Mucosa of stomach (tissue), 1 donor: ENCODE results near the gene RNASEH2B.

Experiments used
- H3K27me3 ChIP-seq: one replicate; pipeline ENCODE4 v1.7.0; 2013; ENCODE audit warnings: mild to moderate bottlenecking, low read length; ENCODE audit not compliant: control insufficient read depth, insufficient read depth
- H3K36me3 ChIP-seq: one replicate; pipeline ENCODE4 v1.7.0; 2013; ENCODE audit warnings: low read length; ENCODE audit not compliant: control insufficient read depth, insufficient read depth
- H3K4me1 ChIP-seq: one replicate; pipeline ENCODE4 v1.7.0; 2013; ENCODE audit warnings: mild to moderate bottlenecking, low read length; ENCODE audit not compliant: control insufficient read depth, insufficient read depth
- H3K4me3 ChIP-seq: one replicate; pipeline ENCODE4 v1.7.0; 2013; ENCODE audit warnings: low read length
- H3K9ac ChIP-seq: one replicate; pipeline ENCODE4 v1.7.0; 2013; ENCODE audit warnings: mild to moderate bottlenecking, low read length, moderate library complexity
- H3K9me3 ChIP-seq: one replicate; pipeline ENCODE4 v1.7.0; 2013; ENCODE audit warnings: mild to moderate bottlenecking, low read length, moderate library complexity; ENCODE audit not compliant: control insufficient read depth
- donor health status: Pancreatic carcinoma.

RNASEH2B gene

DNA sequence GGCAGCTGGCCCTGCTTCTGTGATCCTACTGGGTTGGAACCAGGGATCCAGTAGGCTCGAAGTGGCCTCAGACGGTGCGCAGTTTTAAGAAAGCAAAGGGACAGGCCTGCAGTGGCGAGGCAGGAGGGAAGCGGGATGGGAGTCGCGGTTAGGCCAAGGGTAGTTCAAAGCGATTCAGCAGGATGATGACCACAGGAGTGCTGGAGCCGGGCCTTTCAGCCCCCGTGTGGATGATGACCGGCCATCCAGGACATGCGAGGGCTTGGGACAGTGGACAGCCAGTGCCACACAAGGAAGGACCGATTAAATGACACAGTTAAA is 854 bp downstream of the RNASEH2B start:
- Histone ChIP-seq H3K4me3 (peak overlapping the region; percentile 83), H3K9me3 (no peaks in the 10 kb centered on the region), H3K9ac (peak overlapping the region; percentile 96), H3K36me3 (no peaks in the 10 kb centered on the region), H3K4me1 (peaks cover 19% of the 10 kb centered on the region), H3K27me3 (no peaks in the 10 kb centered on the region)

DNA sequence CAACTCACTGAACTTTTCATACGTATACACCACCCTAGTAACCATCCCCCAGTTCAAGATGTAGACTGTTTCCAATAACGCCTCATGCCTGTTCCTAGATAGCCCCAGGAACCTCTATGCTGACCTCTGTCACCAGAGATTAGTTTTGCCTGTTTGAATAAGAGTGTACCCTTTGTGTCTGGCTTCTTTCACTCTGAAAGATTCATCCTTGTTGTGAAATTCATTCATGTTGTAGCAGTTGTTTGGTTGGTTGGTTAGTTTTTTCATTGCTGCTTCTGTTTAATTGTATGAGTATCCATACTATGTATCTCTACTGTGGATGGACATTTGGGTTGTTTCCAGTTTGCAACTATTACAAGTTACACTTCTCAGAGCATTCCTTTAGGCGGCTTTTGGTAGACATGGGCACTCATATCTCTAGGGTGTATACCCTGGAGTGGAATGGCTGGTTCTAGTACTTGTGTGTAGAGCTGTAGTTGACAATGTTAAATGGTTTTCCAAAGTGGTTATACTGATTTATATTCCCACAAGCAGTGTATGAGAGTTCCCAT is 1.6 kb downstream of the RNASEH2B start:
- H3K4me1 ChIP-seq: peaks cover 19% of the 10 kb centered on the region
- H3K27me3 ChIP-seq: no peaks in the 10 kb centered on the region
- H3K4me3 ChIP-seq: peak overlapping the region; percentile 83
- no peaks in the 10 kb centered on the region for H3K9me3 ChIP-seq
- peak overlapping the region; percentile 96 for H3K9ac ChIP-seq
- H3K36me3 ChIP-seq: no peaks in the 10 kb centered on the region

DNA sequence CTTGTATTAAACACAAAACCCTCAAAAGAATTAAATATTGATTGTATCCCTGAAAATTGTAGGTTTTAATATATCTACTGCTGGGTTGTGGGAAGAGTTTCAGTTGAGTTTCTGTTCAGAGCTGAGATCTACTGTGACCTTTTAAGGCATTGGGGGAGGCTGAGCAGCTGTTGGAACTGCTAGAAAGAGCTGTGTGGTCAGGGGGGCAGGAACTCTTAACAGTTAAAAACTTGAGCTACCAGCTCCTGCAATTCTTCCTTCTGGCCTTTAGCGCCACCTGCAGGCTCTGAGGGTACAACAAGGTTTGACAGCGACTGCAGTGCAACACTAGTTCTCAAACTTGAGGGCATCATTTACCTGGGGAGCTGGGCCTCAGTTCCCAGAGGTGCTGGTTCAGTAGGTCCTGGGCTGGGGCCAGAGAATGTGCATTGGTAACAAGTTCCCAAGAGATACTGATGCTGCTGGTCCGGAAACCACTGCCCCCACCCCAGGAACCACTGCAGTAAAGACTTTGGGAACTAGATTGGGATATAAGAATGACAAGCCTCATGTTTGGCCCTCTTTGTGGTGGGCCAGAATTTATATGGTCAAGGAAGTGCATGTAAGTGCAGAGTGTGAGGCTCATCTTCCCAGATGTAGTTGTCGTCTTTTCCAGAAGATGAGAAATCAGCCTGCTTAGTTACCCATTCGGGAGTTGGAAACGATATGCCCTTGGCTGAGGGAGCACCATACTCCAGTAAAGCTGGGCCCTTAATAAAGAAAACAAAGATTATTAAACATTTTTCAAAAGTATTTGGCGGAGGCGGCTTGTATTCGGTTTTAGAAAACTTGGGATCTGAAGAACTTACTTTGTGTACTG is 2.6 kb downstream of the RNASEH2B start:
- Histone ChIP-seq H3K9ac (no peak overlapping the region), H3K4me3 (no peak overlapping the region), H3K9me3 (no peaks in the 10 kb centered on the region), H3K4me1 (peaks cover 26% of the 10 kb centered on the region), H3K36me3 (no peaks in the 10 kb centered on the region), H3K27me3 (no peaks in the 10 kb centered on the region)

DNA sequence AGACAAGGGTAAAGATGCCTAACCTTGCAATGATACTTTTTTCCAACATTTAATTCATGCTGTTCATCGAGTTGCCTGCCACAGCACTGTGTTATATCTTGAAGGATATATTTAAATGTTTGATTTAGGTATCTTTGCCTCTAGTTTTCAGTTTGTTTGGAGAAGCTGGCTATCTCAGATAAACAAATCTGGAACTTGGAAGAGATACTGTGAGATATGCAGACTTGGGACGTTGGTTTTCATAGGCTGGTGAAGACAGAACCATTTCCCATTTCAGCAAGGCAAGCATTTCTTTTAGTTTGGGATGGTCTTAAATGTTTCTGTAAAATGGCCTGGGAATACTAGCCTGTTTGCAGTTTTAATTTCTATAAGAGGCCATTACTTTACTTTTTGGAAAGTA is 3.3 kb downstream of the RNASEH2B start:
- H3K9me3 ChIP-seq: no peaks in the 10 kb centered on the region
- H3K4me3 ChIP-seq: no peak overlapping the region
- H3K4me1 ChIP-seq: peaks cover 31% of the 10 kb centered on the region
- no peak overlapping the region for H3K9ac ChIP-seq
- no peaks in the 10 kb centered on the region for H3K27me3 ChIP-seq
- no peaks in the 10 kb centered on the region for H3K36me3 ChIP-seq

DNA sequence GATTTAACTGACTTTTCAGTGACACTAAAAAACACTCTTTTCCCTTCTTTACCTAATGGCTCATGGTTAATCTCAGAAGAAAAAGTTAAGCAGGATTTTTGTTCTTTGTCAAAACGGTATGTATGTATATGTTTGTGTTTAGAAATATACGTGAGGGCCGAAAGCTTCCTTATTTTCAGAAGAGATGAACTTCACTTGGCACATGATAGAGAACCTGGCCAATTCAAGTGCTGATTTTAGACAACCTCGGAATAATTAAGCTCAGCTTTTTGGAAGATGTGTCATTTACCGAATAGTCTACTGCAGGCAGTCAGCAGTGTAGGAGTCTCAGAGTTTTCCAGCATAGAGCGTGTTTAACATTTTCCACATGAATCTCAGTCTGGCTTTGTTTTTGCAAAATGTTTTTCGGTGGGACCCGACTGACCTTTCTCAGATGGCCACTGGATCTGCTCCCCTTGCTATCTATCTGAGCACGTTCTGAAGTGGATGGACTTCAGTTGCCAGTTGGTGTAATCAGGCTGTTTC is 4.6 kb downstream of the RNASEH2B start:
- H3K4me3 ChIP-seq: no peak overlapping the region
- H3K36me3 ChIP-seq: no peaks in the 10 kb centered on the region
- no peaks in the 10 kb centered on the region for H3K9me3 ChIP-seq
- no peak overlapping the region for H3K9ac ChIP-seq
- no peaks in the 10 kb centered on the region for H3K27me3 ChIP-seq
- peaks cover 31% of the 10 kb centered on the region for H3K4me1 ChIP-seq

DNA sequence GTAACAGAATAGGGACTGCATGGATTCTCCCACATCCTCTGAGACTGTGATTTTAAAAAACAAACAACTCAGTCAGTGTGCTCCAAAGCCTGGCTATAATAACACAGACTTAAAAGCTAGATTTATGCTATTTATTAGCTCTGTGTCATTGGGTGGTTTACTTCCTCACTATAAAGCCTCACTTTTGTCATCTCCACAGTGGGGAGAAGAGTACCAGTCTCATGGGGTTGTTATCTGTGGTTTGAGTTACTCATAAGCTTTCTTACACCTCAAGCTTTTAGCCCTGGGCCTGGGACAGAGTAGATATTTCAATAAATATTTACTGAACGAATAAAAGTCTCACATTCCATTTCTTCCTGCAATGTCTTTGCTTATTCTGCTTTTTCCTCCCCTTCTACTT is 5.3 kb downstream of the RNASEH2B start:
- Histone ChIP-seq H3K9ac (no peak overlapping the region), H3K4me3 (no peak overlapping the region), H3K4me1 (peaks cover 31% of the 10 kb centered on the region), H3K27me3 (no peaks in the 10 kb centered on the region), H3K36me3 (no peaks in the 10 kb centered on the region), H3K9me3 (no peaks in the 10 kb centered on the region)

DNA sequence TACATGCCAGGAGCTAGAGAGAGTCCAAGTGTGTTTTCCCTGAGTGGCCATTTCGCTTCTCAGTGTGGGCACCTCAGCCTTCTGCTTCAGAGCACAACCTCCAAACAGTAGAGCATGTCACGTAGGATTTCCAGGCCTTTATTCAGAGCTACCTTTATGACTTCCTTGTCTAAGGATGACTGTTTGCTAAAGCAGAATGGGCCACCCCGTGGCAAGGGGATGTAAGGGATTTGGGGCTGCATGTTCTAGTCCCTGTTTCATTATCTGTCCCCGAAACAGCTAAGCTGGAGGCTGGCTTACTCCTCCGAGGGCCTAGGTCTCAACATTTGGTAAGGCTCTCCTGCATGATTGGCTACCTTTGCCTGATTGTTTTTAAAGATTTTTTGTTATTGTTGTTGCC is 6.0 kb downstream of the RNASEH2B start:
- H3K9ac ChIP-seq: no peak overlapping the region
- peaks cover 29% of the 10 kb centered on the region for H3K4me1 ChIP-seq

DNA sequence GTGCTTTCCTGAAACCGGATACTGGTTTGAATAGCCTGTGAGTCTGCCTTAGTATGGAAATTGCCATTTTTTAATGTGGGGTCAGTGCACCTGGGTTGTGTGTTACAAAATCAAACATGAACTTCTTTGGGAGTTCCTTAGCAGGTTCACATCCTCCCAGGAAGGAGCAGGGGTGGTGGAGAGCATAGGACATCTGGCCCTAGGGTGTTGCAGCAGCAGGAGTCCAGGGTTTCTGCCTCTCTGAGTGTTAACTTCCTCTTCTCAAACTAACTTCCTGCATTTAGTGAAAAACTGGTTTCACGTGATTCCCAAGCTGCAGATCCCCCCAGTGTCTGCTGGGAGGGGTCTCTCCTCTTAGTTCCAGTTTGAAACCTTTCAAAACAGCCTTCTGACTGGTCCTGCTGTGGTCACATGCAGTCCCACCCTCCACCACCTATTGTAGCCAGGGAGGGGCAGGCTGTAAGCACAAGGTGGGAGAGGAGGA is 7.2 kb downstream of the RNASEH2B start:
- H3K9ac ChIP-seq: no peak overlapping the region
- no peaks in the 10 kb centered on the region for H3K27me3 ChIP-seq
- peaks cover 17% of the 10 kb centered on the region for H3K4me1 ChIP-seq
- peaks cover 1% of the 10 kb centered on the region for H3K9me3 ChIP-seq
- H3K4me3 ChIP-seq: no peak overlapping the region
- no peaks in the 10 kb centered on the region for H3K36me3 ChIP-seq

More for the DNA sequence above, 6.0 kb downstream of the RNASEH2B start:
- H3K9me3 ChIP-seq: no peaks in the 10 kb centered on the region
- H3K4me3 ChIP-seq: no peak overlapping the region
- no peaks in the 10 kb centered on the region for H3K27me3 ChIP-seq
- H3K36me3 ChIP-seq: no peaks in the 10 kb centered on the region

DNA sequence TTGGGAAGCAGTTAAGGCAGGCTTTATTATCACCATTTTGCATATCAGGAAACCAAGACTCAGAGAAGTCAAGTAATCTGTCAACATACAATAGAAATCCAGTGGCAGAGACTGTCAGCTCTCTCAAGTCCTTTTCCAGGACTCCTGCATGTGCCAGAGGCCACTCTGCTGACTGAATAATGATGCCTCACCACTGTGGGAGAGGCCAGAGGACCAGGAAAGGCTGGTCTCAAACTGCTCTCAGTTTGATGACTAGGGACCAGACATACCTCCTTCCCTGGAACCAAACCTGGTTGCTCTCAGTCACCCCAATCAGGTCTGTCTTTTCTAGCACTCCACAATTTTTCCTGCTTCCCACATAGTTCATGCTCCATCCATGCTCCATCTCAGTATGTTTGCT is 8.0 kb downstream of the RNASEH2B start:
- Histone ChIP-seq H3K27me3 (no peaks in the 10 kb centered on the region), H3K4me1 (peaks cover 12% of the 10 kb centered on the region), H3K9ac (no peak overlapping the region), H3K9me3 (peaks cover 9% of the 10 kb centered on the region), H3K36me3 (no peaks in the 10 kb centered on the region), H3K4me3 (no peak overlapping the region)

DNA sequence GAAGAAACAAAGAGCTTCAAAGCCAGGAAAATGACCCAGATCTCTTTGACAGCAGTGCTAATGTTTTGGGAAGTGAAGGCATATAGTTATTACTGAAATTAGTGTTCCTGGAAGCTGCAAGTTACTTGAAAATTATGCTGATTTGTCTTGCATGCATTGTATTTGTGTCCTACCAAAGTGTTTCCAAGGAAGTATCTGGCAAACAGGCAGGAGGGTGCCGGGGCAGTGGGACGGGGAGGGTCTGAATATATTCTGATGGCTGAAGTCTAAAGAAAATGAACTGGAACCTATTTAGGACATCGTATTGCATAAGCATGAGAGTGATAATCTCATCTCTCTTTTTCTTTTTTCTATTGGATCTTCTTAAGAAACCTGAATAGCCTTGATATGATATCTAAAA is 9.0 kb downstream of the RNASEH2B start:
- Histone ChIP-seq H3K36me3 (no peaks in the 10 kb centered on the region), H3K9me3 (peaks cover 9% of the 10 kb centered on the region), H3K4me1 (peaks cover 12% of the 10 kb centered on the region), H3K9ac (no peak overlapping the region), H3K27me3 (no peaks in the 10 kb centered on the region), H3K4me3 (no peak overlapping the region)

DNA sequence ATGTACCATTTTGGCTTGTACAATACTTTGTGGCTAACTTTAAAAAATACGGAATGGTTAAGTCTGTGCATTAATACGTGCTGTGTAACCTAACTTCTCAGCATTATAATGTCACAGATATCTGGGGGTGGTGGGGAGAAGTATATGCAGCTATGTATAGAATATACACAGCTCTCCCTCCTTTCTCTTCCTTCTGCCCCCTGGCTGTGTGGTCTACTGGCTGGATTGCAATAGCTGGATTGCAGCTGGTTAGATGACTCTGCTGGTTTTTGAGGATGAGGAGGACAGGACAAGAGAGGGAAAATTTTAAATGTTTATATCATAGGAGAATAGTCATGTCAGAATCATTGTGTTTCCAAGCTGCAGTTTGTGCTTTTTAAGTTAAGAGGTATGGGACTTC is 9.7 kb downstream of the RNASEH2B start:
- H3K36me3 ChIP-seq: no peaks in the 10 kb centered on the region
- no peak overlapping the region for H3K4me3 ChIP-seq
- peaks cover 9% of the 10 kb centered on the region for H3K9me3 ChIP-seq
- H3K27me3 ChIP-seq: no peaks in the 10 kb centered on the region
- H3K4me1 ChIP-seq: peaks cover 12% of the 10 kb centered on the region
- no peak overlapping the region for H3K9ac ChIP-seq

DNA sequence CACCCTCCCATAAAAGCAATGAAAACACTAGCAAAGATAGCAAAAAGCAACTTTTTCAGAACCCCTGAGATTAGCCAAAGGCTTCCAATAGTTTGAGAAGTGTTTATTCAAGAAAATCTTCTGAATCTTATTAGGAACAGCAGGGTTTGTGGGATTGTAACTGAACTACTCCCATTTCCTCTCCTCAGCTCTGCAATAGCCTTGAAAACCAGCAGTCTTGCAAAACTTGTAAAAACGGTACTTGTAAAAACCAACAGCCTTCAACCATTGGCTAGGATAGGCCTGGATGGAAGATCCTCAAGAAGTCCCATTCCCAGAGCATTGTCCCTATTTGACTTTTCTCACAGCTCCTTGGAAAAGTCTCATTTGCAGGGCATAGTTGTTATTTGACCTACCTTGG is 12.1 kb downstream of the RNASEH2B start:
- H3K9ac ChIP-seq: no peak overlapping the region
- H3K9me3 ChIP-seq: peaks cover 9% of the 10 kb centered on the region
- no peak overlapping the region for H3K4me3 ChIP-seq
- peaks cover 9% of the 10 kb centered on the region for H3K4me1 ChIP-seq
- no peaks in the 10 kb centered on the region for H3K27me3 ChIP-seq
- no peaks in the 10 kb centered on the region for H3K36me3 ChIP-seq
